ENCODE data around the gene PFDN4.

The PFDN4 gene

DNA sequence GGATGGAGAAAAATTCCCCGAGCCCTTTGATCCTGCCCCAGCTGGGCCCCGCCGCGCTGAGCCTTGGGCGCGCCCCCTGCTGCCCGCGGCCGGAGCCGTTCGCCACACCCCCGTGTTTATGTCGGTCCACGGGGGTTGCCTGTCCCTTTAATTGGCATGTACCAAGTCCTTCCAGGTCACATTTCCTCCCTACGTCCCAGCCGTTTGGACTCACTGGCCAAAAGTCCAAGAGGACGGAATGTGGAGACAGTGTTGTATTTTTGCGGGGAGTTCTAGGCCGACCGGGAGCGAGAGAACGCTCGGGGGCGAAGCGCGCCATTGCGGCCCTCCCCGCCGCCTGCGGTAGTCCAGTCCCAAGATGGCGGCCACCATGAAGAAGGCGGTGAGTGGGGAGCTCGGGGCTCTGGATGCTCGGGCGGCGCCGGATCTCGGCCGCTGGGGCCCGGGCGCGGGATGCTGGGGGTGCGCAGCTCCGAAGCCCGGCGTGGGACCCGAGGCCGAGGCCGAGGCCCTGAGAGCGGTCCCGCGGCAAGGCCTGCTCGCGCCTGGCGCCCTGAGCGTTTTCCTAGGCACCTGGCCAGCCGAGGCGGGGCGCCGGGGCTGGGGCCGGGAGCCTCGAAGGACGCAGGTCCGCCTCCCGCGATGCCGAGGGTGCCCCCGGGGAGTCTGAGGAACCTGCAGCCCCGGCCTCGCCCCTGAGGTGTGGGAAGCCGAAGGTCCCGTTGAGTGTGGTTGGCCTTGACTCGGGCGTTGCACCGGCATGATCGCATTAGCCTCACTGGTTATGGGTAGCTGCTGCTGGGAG is at the start of gene PFDN4:
Gene PFDN4, plus strand, starts transcription at position 345 of the 805 bp plus-strand sequence. Its CDS starts 14 bp downstream, at position 359.
- no peak for DNase-seq

GRCh38 chr20:54158226-54158625 is 49.7 kb upstream of the PFDN4 start:
- DNase-seq: no peak

DNA sequence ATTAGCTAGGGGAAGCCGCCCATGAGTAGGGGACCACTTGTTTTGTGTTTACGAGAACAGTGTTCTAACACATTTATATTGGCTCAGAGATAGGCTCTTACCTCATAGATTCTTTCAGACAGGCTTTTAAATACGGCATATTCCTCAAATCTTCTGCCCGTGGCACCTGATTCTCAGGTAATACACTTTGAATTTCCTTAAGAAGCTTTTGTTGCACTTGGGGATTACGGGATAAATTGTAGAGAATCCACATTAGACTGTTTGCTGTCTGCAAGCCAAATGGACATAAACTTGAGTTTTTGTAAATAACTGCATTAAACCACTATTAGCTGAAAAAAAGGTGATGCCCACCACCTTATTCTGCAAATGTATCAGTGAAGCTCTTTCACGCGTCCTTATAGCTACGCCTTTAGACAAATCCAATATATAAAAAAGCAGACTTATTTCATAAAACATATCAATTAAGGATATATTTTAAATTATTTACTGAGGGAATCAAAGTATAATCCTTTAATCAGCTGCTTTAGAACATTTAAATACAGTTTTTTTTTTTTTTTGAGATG is 49.0 kb upstream of the PFDN4 start:
- DNase-seq: no peak

- DNase-seq: no peak
Measured at GRCh38 chr20:54160065-54161007, 47.6 kb upstream of the PFDN4 start.

DNA sequence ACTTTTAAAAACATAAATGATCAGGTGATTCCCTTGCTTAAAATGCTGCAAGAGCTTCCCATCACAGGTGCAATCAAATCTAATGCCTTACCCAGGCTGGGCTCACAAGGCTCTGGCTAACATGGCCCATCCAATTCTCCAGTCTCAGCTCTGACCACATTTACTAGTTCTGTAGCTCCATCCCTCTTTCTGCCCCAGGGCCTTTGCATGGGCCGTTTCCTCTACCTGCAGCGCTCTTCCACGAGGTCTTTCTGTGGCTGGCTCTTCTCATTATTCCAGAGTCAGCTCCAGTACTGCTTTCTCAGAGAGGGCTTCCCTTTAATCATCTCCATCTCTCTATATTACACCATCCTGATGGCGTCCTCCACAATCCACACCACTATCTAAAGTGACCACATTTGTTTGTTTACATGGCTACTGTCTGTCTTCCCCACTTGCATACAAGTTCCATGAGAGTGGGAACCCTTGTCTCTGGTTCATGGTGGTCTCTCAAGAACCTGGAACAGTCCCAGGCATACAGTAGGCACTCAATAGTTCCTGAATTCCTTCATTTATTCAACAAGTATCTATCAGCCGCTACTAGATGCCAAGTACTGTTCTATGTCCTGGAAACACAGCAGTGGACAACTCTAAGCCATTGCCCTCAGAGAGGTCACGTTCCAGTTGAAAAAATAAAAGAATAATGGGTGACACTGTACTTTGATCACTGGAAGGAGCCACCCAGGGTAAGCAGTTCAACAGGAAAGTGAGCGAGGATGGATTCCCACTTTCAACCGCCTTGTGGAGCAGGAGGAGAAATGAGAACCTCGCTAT is 46.7 kb upstream of the PFDN4 start:
- no peak for DNase-seq

DNA sequence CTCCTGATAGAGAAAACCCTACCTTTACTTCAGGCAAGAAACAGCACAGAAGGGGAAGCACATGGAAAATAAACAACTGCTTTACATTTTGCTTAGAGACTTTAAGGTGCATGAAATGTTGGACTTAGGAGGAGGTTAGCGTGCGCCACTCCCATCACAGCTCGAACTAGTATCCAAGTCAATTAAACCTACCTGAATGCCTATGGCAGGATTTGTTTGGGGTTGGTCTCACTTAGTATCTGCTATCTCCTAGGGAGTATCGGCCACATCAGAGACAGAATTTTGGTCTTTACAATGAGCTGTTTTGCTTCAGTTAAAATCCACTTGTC is 46.1 kb upstream of the PFDN4 start:
- no peak for DNase-seq

DNA sequence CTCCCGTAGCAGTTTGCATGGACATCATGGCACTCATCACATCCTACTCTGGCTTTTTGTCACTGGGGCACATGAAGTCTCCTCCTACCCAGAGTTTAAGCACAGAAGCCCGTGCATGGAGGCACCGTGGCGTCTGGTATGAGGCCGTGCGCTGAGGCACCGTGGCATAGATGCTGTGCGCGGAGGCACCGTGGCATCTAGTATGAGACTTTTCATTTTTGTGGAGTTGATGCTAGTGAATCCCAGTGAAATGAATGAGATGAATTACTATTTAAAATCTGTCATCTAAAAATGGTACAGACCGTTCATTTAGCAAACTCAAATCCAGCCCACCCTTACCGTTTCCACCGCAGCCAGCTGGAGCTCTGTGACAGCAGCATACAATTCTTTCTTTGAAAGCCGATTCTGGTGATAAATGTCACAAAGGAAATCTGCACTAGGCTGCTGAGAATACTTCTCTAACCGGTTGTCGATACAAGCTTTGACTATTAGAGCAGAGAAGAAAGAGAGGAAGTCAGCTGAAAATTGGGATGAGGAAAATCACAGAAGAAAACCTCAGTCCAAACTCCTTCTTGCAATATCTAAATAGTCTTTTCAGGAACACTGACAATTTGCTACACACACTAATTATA is 45.4 kb upstream of the PFDN4 start:
- DNase-seq: no peak

GRCh38 chr20:54163402-54163801 is 44.5 kb upstream of the PFDN4 start:
- no peak for DNase-seq

DNA sequence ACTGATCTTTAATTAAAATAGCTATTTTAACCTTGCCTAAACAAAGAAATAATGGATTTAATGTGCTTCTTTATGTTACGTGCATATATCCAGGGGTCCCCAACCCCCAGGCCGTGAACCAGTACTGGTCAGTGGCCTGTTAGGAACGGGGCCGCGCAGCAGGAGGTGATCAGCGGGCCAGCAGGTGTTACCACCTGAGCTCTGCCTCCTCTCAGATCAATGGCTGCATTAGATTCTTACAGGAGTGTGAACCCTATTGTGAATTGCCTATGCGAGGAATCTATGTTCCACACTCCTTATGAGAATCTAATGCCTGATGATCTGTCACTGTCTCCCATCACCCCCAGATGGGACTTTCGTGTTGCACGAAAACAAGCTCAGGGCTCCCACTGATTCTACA is 42.9 kb upstream of the PFDN4 start:
- DNase-seq: no peak

DNA sequence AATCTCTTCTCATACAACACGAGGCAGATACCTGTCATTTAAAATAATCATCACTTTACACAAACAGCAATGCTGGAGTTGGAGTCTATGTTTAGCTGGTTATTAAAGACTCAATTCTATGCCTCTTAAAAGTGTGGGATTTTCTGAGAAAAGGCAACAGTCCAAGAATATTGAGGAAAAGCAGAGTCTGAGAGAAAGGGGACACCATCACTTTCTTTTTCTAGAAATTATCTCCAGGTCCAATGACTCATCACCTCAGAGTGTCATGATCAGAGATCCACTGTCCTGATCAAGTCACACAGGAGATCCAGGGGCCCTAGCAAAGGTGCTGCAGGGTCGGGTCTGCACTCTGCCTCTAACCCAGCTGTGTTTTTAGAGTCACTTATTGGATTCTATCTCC is 42.1 kb upstream of the PFDN4 start:
- DNase-seq: no peak

- DNase-seq: no peak
Measured at GRCh38 chr20:54166987-54167662, 40.8 kb upstream of the PFDN4 start.

DNA sequence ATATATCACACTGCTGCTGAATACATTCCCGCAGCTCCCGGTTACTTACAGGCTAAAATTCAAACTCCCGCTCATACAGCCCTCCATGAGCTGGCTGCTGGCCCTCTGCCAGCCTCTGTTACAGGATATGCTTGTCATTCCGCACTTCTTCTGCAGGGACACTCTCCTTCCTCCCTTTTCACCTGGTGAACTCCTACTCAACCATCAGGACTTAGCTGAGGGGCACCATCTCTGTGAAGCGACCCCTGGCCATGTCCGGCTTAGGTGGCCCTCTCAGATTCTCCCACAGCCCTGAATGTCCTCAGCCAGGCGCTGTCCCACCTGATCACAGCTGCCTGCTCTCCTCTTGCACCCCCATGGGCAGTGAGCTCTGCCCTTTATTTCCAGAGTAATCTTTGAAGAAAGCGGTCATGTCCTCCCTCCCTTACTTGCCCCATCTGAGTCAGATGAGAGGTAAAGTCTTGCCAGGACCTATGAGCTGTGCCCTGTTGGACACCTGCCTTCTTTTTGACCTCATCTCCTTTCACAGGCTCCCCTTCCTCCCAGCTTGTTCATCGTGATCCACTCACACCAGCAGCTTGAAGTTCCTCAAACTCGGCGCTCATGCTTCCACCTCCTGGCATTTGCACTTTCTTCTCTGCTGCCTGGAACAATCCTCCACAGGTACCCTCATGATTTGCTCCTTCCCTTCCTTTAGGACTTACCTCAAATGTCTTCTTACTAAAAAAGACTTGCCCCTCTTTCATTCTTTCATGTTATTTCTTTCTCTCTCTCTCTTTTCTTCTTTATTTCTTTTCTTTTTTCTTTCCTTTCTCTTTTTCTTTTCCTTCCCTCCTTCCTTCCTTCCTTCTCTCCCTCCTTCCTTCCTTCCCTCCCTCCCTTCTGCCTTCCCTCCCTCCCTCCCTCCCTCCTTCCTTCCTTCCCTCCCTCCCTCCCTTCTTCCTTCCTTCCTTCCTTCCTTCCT is 39.7 kb upstream of the PFDN4 start:
- no peak for DNase-seq

DNA sequence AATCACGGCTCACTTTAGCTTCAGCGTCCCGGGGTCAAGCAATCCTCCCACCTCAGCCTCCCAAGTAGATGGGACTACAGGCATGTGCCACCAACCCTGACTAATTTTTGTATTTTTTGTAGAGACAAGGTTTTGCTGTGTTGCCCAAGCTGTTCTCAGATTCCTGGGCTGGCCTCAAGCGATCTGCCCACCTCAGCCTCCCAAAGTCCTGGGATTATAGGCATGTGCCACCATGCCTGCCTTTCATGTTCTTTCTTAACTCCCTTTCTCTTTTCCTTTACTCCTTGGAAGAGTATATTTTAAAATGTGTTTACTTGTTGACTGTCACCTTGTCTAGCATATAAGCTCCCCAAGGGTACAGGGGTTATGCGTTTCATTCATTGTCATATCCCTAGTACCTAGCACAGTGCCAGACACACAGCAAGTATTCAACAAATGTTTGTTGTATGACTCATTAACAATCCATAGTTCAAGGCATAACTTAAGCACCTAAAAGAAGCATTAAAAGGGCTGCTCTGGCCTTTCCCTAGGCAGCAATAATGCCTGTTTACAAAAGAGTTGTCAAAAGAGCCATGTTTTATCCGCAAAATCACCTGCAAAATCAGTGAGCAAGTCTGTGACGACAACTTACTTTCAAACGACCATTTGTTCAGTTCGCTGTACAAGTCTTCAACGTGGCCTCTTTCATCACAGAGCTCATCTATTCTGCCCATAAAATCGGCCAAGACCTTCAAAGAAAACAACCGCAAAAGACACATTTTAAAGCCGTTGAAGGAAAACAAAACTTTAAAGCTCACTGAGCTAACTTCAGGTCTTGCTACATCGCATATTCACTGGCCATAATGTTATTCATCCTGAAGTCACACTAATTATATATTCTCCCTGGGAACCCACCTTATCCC is 38.7 kb upstream of the PFDN4 start:
- DNase-seq: no peak

GRCh38 chr20:54170026-54170471 is 37.8 kb upstream of the PFDN4 start:
- no peak for DNase-seq

DNA sequence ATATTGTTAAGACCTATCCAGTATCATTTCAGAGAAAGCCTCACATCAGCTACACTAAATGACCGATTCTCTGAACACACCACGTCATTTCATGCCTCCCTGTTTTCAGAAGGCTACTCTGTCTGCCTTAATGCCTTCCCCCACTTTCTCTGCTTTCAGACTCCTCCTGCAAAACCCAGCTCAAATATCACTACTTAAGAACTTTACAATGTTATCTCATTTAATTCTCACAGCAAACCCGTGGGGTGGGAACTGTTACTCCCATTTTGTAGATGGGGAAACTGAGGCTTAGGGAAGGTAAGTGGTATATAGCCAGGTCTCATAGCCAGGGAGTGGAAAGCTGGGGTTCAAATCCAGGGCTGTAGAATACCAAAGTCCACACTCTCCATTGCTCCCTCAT is 36.9 kb upstream of the PFDN4 start:
- DNase-seq: no peak

DNA sequence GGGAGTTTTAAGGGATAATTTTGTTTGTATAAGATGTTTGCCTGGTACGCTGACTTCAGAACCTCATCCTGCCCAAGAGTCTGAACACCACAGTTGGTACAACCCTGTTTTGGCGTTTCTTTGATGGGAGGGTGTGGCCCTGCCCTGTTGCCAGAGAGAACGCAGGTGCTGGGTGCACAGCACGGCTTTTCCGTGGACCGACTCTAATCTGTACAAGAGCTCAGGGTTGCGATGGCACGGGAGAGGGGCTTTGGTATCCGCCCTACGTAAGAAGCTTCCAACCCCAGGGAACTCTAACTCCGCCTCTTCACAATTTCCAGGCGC is 35.4 kb upstream of the PFDN4 start:
- no peak for DNase-seq

GRCh38 chr20:54172856-54173652 is 34.8 kb upstream of the PFDN4 start:
- DNase-seq: no peak

GRCh38 chr20:54173653-54174456 is 34.0 kb upstream of the PFDN4 start, which contains the start of gene CYP24A1:
Gene CYP24A1, minus strand, starts transcription at chr20:54173986. Its CDS starts 407 bp downstream, at chr20:54173579.
- no peak for DNase-seq
